ENCODE data around the gene LILRB5.
"Not testable (repeated sequence)": the region's sequence is repeated elsewhere in the genome, so short reads cannot be mapped to it uniquely, and the experiment has no call there.

DNA sequence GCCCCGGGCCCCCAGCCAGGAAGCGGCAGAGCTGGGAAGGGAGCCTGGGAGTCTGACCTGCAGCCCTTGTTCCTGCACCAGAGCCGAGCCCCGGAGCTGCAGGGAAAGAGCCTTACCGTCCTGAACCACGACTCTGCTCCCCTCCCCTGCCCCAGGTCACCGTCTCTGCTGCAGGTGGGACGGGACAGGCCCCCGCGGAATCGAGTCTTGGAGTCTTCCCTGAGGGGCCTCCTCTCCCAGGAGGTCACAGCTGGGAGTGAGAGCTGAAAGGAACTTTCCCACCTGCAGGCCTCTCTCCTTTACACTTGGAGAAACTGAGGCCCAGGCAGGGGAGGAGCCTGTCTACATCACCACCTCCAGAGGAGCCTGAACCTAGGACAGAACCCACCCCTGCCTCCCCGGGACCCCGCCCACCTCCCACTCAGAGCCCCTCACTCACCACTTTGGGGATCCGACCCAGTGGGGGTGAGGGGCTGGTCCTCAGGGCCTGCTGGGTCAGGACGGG, 20.1 kb upstream of the LILRB5 start:
- TF ChIP-seq, protein P1, sequence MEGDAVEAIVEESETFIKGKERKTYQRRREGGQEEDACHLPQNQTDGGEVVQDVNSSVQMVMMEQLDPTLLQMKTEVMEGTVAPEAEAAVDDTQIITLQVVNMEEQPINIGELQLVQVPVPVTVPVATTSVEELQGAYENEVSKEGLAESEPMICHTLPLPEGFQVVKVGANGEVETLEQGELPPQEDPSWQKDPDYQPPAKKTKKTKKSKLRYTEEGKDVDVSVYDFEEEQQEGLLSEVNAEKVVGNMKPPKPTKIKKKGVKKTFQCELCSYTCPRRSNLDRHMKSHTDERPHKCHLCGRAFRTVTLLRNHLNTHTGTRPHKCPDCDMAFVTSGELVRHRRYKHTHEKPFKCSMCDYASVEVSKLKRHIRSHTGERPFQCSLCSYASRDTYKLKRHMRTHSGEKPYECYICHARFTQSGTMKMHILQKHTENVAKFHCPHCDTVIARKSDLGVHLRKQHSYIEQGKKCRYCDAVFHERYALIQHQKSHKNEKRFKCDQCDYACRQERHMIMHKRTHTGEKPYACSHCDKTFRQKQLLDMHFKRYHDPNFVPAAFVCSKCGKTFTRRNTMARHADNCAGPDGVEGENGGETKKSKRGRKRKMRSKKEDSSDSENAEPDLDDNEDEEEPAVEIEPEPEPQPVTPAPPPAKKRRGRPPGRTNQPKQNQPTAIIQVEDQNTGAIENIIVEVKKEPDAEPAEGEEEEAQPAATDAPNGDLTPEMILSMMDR (IDR thresholded peaks at IDR 0.05), result not testable (repeated sequence)
- not testable (repeated sequence) for TF ChIP-seq POLR2A (IDR thresholded peaks at IDR 0.05)
